ENCODE data around the gene DCAF12L2. TPM values are rescaled to one million over a fixed set of nuclear protein-coding genes. Genes with fewer than 3 reads are reported as not detected.
"Not testable (repeated sequence)": the region's sequence is repeated elsewhere in the genome, so short reads cannot be mapped to it uniquely, and the experiment has no call there.

DCAF12L2 gene
- not detected for total RNA-seq

DNA sequence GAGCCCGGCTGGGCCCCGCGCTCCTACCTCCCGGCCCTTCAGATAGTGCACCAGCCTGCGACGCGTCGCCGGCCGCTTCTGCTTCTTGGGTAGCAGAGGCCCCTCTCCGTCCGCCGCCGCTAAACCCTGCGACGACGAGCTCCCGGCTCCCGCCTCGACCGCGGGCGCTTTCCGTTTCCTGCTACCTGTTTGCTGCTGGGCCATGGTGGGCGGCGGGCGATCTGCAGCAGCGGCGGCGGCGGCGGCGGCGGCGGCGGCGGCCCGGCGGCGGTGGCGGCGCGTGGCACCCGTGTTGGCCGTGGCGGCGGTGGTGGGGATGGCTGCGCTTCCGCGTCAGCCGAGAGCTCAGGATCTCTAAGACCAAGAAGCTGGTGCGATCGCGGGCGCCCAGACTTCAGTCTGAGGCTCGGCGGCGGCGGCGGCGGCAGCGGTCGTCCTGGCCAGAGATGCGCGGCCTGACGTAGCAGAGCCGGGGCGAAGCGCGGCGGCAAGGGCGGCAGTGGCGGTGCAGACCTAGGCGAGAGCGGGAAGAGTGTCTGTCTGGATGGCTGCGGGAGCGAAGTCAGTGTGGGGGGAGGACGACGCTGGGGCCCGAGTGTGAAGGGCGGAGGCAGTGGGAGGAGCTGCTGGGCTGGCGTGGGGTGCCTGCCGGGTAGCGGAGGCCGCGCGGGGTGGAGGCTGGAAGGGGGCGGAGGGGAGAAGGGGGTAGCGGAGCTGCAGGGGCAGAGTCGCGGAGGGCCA, at the start of gene DCAF12L2:
DCAF12L2 (minus strand) TSS at position 569 of the 741 bp plus-strand sequence; CDS start at position 204, 365 bp downstream.
- peak; percentile 23 for DNase-seq
- Mint-ChIP-seq H3K4me3 (peak within 1 kb of the TSS; percentile 48), H3K9me3 (no peaks in the 10 kb centered on the region), H3K27me3 (peaks cover 2% of the 10 kb centered on the region), H3K36me3 (no peaks in the 10 kb centered on the region), H3K27ac (no peak within 1 kb of the TSS), H3K4me1 (no peaks in the 10 kb centered on the region)
- POLR2A ChIA-PET, result no interaction called here
- ATAC-seq (ENCODE audit: low read depth), result no peak

DNA sequence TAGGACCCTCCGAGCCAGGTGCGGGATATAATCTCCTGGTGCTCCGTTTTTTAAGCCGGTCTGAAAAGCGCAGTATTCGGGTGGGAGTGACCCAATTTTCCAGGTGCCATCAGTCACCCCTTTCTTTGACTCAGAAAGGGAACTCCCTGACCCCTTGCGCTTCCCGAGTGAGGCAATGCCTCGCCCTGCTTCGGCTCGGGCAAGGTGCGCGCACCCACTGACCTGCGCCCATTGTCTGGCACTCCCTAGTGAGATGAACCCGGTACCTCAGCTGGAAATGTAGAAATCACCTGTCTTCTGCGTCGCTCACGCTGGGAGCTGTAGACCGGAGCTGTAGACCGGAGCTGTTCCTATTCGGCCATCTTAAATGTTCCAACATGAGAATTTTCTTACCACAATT, 24.8 kb upstream of the DCAF12L2 start:
- H3K4me3 Mint-ChIP-seq; ATAC-seq (ENCODE audit: low read depth); DNase-seq; H3K27me3 Mint-ChIP-seq; H3K27ac Mint-ChIP-seq; H3K4me1 Mint-ChIP-seq; H3K9me3 Mint-ChIP-seq; POLR2A ChIA-PET; H3K36me3 Mint-ChIP-seq: not testable (repeated sequence)

DNA sequence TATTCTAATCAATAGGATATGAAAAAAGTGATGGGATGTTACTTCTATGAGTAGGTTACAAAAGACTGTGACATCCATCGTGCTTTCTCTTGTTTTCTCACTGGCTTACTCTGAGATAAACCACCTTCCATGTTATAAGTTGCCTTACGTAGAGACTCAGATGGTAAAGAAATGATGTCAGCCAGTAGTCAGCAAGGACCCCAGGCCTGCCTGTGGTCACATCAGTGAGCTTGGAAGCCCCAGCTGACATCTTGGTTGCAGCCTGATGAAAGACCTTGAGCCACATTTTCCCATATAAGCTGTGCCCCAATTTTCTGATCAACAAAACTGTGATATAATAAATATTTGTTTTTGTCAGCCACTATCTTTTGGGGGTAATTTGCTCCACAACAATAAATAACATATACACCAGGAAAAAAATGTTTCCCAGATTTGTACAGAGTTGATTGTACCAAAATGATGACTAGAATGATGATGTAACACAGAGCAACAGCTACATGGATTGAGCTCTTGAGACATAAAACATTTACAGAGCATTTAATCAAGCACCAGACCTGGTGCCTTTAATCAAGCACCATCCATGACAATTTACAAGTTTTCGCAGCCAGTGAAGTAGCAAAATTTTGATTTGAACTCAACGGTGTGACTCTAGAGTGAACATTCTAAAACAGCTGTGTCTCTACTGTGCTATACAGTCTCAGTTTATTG, 11.2 kb upstream of the DCAF12L2 start:
- Mint-ChIP-seq H3K4me3 (no peak overlapping the region), H3K36me3 (no peaks in the 10 kb centered on the region), H3K27ac (no peak overlapping the region), H3K4me1 (no peaks in the 10 kb centered on the region), H3K27me3 (no peaks in the 10 kb centered on the region), H3K9me3 (no peaks in the 10 kb centered on the region)
- no peak for DNase-seq
- no peak for ATAC-seq (ENCODE audit: low read depth)
- POLR2A ChIA-PET, result no interaction called here

DNA sequence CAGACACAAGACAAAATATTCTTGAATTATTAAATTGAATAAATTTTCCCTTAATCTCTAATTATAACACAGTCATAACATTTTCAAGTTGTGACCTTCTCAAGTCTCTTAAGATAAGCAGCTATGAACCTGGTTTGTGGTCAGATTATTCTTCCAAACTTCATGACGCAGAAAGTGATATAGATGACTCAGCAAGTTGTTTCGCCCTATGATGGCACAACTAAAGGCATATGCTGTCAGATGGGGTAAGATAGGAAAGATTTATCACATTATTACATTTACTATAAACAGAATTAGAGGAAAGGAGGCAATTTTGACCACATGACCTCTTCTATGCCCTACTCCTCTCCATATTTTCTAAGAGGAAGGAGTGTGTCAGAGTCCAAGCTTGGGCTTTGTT, 4.6 kb upstream of the DCAF12L2 start:
- H3K36me3 Mint-ChIP-seq, result no peaks in the 10 kb centered on the region
- H3K9me3 Mint-ChIP-seq, result no peaks in the 10 kb centered on the region
- no peak overlapping the region for H3K27ac Mint-ChIP-seq
- H3K4me1 Mint-ChIP-seq, result no peaks in the 10 kb centered on the region
- POLR2A ChIA-PET, result no interaction called here
- DNase-seq (no peak), ATAC-seq (ENCODE audit: low read depth) (no peak)
- no peaks in the 10 kb centered on the region for H3K27me3 Mint-ChIP-seq
- no peak overlapping the region for H3K4me3 Mint-ChIP-seq

DNA sequence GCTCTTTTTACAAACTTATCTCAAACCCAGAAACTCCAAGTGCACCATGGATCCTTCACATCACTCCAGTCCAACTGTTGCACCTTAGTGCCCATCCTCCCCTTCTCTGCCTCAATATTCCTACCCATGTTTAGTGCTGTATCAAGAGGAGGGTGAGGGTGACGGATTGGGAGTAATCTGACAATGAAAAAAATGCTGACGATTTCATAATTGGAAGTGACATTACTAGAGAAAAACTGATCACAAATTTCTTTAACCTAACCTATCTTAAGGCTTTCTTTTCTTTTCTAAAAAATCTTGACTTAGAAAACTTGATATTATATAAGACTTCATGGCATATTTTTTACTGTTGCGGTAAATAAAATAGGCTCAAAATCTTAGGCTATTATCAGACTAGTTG, 1.5 kb upstream of the DCAF12L2 start:
- Mint-ChIP-seq H3K4me1 (no peaks in the 10 kb centered on the region), H3K27ac (no peak overlapping the region), H3K9me3 (no peaks in the 10 kb centered on the region), H3K36me3 (no peaks in the 10 kb centered on the region), H3K4me3 (no peak overlapping the region), H3K27me3 (peaks cover 2% of the 10 kb centered on the region)
- DNase-seq, result no peak
- no peak for ATAC-seq (ENCODE audit: low read depth)
- POLR2A ChIA-PET, result no interaction called here

DNA sequence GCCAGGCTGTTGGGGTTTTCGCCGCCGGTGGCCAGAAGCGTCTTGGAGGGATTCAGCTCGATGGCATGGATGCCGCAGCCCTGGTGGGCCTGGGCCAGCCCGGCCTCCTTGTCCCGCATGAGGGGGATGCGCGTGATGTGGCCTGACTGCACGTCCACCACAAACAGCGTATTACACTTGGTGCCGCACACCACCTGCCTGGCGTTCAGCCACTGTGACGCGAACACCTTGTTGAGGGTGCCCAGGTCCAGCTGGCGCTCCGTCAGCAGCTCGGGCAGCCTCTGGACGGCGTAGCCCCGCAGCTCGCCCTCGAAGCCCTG, 728 bp downstream of the DCAF12L2 start:
- Mint-ChIP-seq H3K9me3 (no peaks in the 10 kb centered on the region), H3K27ac (no peak overlapping the region), H3K4me3 (no peak overlapping the region), H3K36me3 (no peaks in the 10 kb centered on the region), H3K4me1 (no peaks in the 10 kb centered on the region), H3K27me3 (peaks cover 2% of the 10 kb centered on the region)
- DNase-seq (no peak), ATAC-seq (ENCODE audit: low read depth) (no peak)
- POLR2A ChIA-PET, result no interaction called here

DNA sequence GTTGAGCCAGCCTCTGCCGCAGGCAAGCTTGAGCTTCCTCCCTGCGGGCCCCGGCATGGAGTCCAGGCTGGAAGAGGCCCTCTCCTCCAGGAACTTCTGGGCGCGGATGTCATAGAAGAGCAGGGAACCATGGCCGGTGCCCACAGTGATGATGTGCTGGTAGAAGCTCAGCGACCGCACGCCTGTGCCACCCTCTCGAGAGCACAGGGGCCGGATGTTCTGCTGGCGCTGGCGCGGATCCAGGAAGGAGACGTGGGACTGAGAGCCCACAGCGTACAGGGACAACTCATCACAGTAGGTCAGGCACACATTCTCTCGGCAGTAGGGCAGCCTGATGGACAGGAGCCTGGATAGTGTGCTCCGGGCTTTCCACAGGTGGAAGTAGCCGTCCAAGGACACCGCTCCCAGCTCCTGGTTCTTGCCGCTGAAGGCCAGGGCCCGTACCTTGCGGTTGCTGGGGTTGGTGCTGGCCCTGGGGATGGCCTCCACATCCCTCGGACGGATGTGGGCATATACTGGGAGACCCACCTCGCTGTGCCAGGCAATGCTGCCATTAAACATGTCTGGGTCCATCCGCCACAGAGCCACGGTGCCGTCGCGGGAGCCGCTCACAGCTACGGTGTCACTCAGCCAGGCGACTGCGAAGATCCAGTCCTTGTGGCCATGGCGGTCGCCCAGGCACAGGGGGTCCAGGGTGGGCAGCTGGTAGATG, 1.2 kb downstream of the DCAF12L2 start:
- no peaks in the 10 kb centered on the region for H3K9me3 Mint-ChIP-seq
- no peak for ATAC-seq (ENCODE audit: low read depth)
- no peak overlapping the region for H3K27ac Mint-ChIP-seq
- H3K4me3 Mint-ChIP-seq, result no peak overlapping the region
- DNase-seq, result peak; percentile 6
- POLR2A ChIA-PET, result no interaction called here
- no peaks in the 10 kb centered on the region for H3K36me3 Mint-ChIP-seq
- peaks cover 2% of the 10 kb centered on the region for H3K27me3 Mint-ChIP-seq
- no peaks in the 10 kb centered on the region for H3K4me1 Mint-ChIP-seq

DNA sequence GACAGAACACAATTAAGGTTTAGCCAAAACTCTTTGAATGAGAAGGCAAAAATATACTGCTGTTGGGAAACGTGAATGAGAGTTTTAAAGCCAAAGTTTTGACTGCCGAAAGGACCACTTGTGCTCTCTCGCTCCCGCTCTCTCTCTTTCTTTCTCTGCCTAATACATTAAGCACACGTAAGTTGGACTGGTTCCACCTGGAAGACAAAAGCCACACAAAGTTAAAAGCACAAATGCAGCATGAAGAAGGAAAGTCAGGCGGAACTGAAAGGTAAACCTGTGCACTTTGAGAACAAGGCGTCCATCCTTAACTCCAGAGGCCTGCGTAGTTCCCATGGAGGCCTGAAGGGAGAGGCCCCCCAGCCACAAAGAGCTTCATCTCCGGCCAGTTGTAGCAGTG, 1.9 kb downstream of the DCAF12L2 start:
- DNase-seq (no peak), ATAC-seq (ENCODE audit: low read depth) (no peak)
- no peak overlapping the region for H3K27ac Mint-ChIP-seq
- no peak overlapping the region for H3K4me3 Mint-ChIP-seq
- no peaks in the 10 kb centered on the region for H3K9me3 Mint-ChIP-seq
- POLR2A ChIA-PET, result no interaction called here
- no peaks in the 10 kb centered on the region for H3K36me3 Mint-ChIP-seq
- H3K27me3 Mint-ChIP-seq, result peaks cover 2% of the 10 kb centered on the region
- no peaks in the 10 kb centered on the region for H3K4me1 Mint-ChIP-seq

DNA sequence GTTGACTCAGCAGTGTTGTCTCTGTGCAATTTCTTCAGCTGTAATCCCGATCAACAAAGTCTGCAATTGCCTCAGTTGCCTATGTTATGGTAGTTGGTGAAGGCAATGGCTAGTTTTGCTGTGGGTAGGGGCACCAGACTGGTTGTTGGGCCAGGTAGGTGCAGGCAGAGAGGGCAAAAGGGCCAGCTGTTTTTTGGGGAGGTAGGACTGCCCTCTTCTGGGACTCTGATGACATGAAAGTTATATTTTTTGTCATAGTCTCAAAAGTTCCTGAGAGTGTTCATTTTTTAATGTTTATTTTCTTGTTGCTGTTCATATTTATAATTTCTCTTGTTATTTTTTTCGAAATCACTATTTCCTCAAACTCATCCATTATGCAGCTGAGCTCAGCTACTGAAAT, 25.1 kb downstream of the DCAF12L2 start:
- no peak overlapping the region for H3K27ac Mint-ChIP-seq
- POLR2A ChIA-PET, result no interaction called here
- no peak overlapping the region for H3K4me3 Mint-ChIP-seq
- ATAC-seq (ENCODE audit: low read depth), result no peak
- peaks cover 2% of the 10 kb centered on the region for H3K9me3 Mint-ChIP-seq
- no peaks in the 10 kb centered on the region for H3K4me1 Mint-ChIP-seq
- DNase-seq, result no peak
- H3K36me3 Mint-ChIP-seq, result no peaks in the 10 kb centered on the region
- H3K27me3 Mint-ChIP-seq, result no peaks in the 10 kb centered on the region

DNA sequence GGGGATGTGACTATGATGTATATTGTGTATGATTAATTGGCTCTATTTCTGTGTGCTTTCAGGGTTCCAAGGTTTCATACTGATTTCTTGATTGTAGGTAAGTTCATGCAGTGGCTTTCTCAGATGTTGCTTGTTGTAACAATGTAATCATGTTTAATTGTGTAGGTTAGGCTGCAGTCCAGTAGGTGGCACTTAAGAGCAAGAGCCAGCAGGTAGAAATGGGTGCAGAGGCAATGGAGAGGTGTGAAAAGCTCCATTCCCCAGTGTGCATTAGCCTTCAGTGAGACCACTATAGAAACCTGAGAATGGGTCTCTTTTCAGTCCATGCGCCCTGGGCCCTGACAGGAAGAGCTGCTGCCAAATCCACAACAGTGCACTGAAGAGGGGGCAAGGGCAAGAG, 28.2 kb downstream of the DCAF12L2 start:
- POLR2A ChIA-PET, result no interaction called here
- Mint-ChIP-seq H3K36me3 (no peaks in the 10 kb centered on the region), H3K4me3 (no peak overlapping the region)

DNA sequence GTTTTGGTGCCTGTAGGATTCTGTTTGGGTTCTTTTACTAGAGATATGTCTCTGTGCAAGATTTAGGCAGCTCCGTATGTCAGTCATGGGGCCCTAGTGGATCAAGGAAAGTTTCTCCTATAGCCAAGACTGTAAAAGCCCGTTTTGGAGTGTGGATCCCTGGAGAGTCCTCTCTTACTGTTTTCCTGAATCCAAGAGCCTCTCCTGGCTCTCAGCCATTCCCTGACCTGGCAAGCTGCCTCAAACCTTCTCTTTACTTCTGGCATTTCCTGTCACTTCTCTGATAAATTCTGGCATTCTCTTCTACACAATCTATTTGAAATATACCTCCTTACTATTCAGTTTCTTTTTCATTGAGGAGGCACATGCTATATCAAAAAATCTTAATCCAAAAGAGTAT, 41.4 kb downstream of the DCAF12L2 start:
- H3K27me3 Mint-ChIP-seq, result no peaks in the 10 kb centered on the region
- no peaks in the 10 kb centered on the region for H3K36me3 Mint-ChIP-seq
- no peak overlapping the region for H3K4me3 Mint-ChIP-seq
- POLR2A ChIA-PET, result no interaction called here
- DNase-seq (no peak), ATAC-seq (ENCODE audit: low read depth) (no peak)
- H3K9me3 Mint-ChIP-seq, result no peaks in the 10 kb centered on the region
- H3K4me1 Mint-ChIP-seq, result no peaks in the 10 kb centered on the region
- no peak overlapping the region for H3K27ac Mint-ChIP-seq

More for the DNA sequence above, 28.2 kb downstream of the DCAF12L2 start:
- no peaks in the 10 kb centered on the region for H3K9me3 Mint-ChIP-seq
- DNase-seq (no peak), ATAC-seq (ENCODE audit: low read depth) (no peak)
- no peak overlapping the region for H3K27ac Mint-ChIP-seq
- H3K4me1 Mint-ChIP-seq, result no peaks in the 10 kb centered on the region
- H3K27me3 Mint-ChIP-seq, result no peaks in the 10 kb centered on the region
